H1 (cell line): ENCODE data around the gene DDIAS.

Experiments
- BRCA1 ChIP-seq: IDR thresholded peaks from 2 replicates; pipeline ENCODE4 v1.6.1; 2012; ENCODE audit warnings: low read depth, low read length, improper control_type of control experiment
- CHD2 ChIP-seq: IDR thresholded peaks from 2 replicates; pipeline ENCODE4 v1.6.1; 2012; ENCODE audit warnings: low read length, improper control_type of control experiment
- CREB1 ChIP-seq: IDR thresholded peaks from 2 replicates; pipeline ENCODE4 v1.6.1; 2012; ENCODE audit warnings: inconsistent platforms
- EGR1 ChIP-seq: IDR thresholded peaks from 2 replicates; pipeline ENCODE4 v1.6.1; 2011; ENCODE audit warnings: low read depth, low read length, borderline replicate concordance
- EP300 ChIP-seq, 2 experiments: IDR thresholded peaks; 1 replicate in 1 of 2; 2 replicates in 1 of 2; pipeline ENCODE4 v1.6.1; 2011 to 2012; ENCODE audit warnings: low read depth in 2 of 2, low read length in 2 of 2, mild to moderate bottlenecking in 2 of 2, borderline replicate concordance in 1 of 2, inconsistent platforms in 1 of 2, moderate library complexity in 1 of 2
- HDAC2 ChIP-seq, 2 experiments: fragments of 300-600 bp in 1 of 2; sonication (generic) in 1 of 2; IDR thresholded peaks; 2 replicates each; pipeline ENCODE4 v1.6.1; 2011 to 2012; ENCODE audit warnings: low read depth in 2 of 2, low read length in 2 of 2, mild to moderate bottlenecking in 2 of 2, moderate library complexity in 2 of 2, borderline replicate concordance in 1 of 2, inconsistent platforms in 1 of 2
- POLR2A ChIP-seq, 2 experiments: IDR thresholded peaks; 1 replicate in 1 of 2; 2 replicates in 1 of 2; pipeline ENCODE4 v1.6.1; 2011; ENCODE audit warnings: low read depth in 2 of 2, low read length in 2 of 2, mild to moderate bottlenecking in 2 of 2; ENCODE audit errors: control extremely low read depth in 1 of 2
- SIN3A ChIP-seq, 2 experiments: IDR thresholded peaks in 1 of 2; conservative IDR thresholded peaks in 1 of 2; 2 replicates each; pipeline ENCODE4 v1.6.1; 2011 to 2012; ENCODE audit warnings: low read length in 2 of 2, improper control_type of control experiment in 1 of 2, low read depth in 1 of 2, mild to moderate bottlenecking in 1 of 2
- SP2 ChIP-seq: IDR thresholded peaks from 2 replicates; pipeline ENCODE4 v1.6.1; 2012; ENCODE audit warnings: mild to moderate bottlenecking, low read length, inconsistent platforms
- YY1 ChIP-seq: IDR thresholded peaks from 2 replicates; pipeline ENCODE4 v1.6.1; 2011; ENCODE audit warnings: low read depth, mild to moderate bottlenecking, low read length
- TF ChIP-seq, protein P1 (sequence below), 3 experiments: IDR thresholded peaks; 1 replicate in 2 of 3; 2 replicates in 1 of 3; pipeline versions ENCODE4 v1.5.1 to v1.6.1; 2011; ENCODE audit warnings: low read length in 3 of 3, mild to moderate bottlenecking in 3 of 3, inconsistent platforms in 2 of 3, low read depth in 1 of 3, moderate library complexity in 1 of 3; ENCODE audit not compliant: insufficient read depth in 1 of 3; ENCODE audit errors: control extremely low read depth in 1 of 3
- TF ChIP-seq, protein P2 (sequence below): IDR thresholded peaks from 2 replicates; pipeline ENCODE4 v1.6.1; 2011; ENCODE audit warnings: low read depth, mild to moderate bottlenecking, low read length; ENCODE audit not compliant: insufficient read depth

DNA sequence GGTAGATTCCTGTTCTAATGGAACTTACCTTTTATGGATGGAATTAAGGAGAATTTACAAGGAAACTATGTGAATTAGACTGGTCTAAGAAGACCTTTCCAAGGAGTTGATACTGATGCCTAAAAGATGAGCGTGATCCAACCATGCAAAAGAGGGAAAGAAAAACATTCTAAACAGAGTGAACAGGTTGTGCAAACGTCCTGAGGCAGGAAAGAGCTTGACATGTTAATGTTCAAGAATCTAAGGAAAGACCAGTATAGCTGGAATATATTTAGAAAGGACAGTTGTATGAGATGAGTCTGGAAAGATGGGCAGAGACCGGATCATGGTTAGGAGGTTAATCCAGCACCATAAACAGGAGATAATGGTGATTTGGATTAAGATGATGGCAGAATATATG is 1.3 kb downstream of the DDIAS start:
- TF ChIP-seq CHD2, result no peak
- TF ChIP-seq EP300 (IDR thresholded peaks at IDR 0.05; ENCODE audit: borderline replicate concordance in 1 of 2, low read depth in 2 of 2, low read length in 2 of 2), result no peak
- no peak for TF ChIP-seq SP2
- no peak for TF ChIP-seq POLR2A (IDR thresholded peaks at IDR 0.05; ENCODE audit: control extremely low read depth in 1 of 2, low read depth in 2 of 2, low read length in 2 of 2)
- no peak for TF ChIP-seq SIN3A (conservative IDR thresholded peaks at IDR 0.05 in 1 of 2, IDR thresholded peaks at IDR 0.05 in 1 of 2; ENCODE audit: low read depth in 1 of 2, low read length in 2 of 2)
- TF ChIP-seq, protein P1, sequence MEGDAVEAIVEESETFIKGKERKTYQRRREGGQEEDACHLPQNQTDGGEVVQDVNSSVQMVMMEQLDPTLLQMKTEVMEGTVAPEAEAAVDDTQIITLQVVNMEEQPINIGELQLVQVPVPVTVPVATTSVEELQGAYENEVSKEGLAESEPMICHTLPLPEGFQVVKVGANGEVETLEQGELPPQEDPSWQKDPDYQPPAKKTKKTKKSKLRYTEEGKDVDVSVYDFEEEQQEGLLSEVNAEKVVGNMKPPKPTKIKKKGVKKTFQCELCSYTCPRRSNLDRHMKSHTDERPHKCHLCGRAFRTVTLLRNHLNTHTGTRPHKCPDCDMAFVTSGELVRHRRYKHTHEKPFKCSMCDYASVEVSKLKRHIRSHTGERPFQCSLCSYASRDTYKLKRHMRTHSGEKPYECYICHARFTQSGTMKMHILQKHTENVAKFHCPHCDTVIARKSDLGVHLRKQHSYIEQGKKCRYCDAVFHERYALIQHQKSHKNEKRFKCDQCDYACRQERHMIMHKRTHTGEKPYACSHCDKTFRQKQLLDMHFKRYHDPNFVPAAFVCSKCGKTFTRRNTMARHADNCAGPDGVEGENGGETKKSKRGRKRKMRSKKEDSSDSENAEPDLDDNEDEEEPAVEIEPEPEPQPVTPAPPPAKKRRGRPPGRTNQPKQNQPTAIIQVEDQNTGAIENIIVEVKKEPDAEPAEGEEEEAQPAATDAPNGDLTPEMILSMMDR (IDR thresholded peaks at IDR 0.05; ENCODE audit: control extremely low read depth in 1 of 3, insufficient read depth in 1 of 3, low read depth in 1 of 3, low read length in 3 of 3), result no peak
- TF ChIP-seq CREB1, result no peak
- TF ChIP-seq, protein P2, sequence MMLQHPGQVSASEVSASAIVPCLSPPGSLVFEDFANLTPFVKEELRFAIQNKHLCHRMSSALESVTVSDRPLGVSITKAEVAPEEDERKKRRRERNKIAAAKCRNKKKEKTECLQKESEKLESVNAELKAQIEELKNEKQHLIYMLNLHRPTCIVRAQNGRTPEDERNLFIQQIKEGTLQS, result no peak
- no peak for TF ChIP-seq YY1
- no peak for TF ChIP-seq HDAC2 (IDR thresholded peaks at IDR 0.05; ENCODE audit: borderline replicate concordance in 1 of 2, low read depth in 2 of 2, low read length in 2 of 2)
- TF ChIP-seq EGR1, result no peak
- TF ChIP-seq BRCA1, result no peak
